SK-N-SH (cell line): ENCODE results near the gene DACH1.

Source experiments
- CTCF ChIP-seq: fragments of 200-600 bp; sonication (generic); IDR thresholded peaks from 2 replicates; pipeline ENCODE4 v1.6.1; 2017; ENCODE audit warnings: antibody characterized with exemption, mild to moderate bottlenecking, moderate library complexity
- EP300 ChIP-seq, 2 experiments: IDR thresholded peaks; 2 replicates each; pipeline versions ENCODE4 v1.4.0 to v1.6.1; 2012; ENCODE audit warnings: borderline replicate concordance in 1 of 2, low read depth in 1 of 2, low read length in 1 of 2
- MAX ChIP-seq: IDR thresholded peaks from 2 replicates; pipeline ENCODE4 v1.4.0; 2012; ENCODE audit warnings: low read depth
- PBX3 ChIP-seq: IDR thresholded peaks from 2 replicates; pipeline ENCODE4; 2012
- POLR2AphosphoS5 ChIP-seq: IDR thresholded peaks from 2 replicates; pipeline ENCODE4 v1.6.1; 2012; ENCODE audit warnings: low read depth, low read length
- RFX5 ChIP-seq: IDR thresholded peaks from 2 replicates; pipeline ENCODE4 v1.6.1; 2012; ENCODE audit warnings: mild to moderate bottlenecking, improper control_type of control experiment, low read length
- SIN3A ChIP-seq: IDR thresholded peaks from 2 replicates; pipeline ENCODE4 v1.6.1; 2012; ENCODE audit warnings: low read depth, mild to moderate bottlenecking, low read length, moderate library complexity, borderline replicate concordance

- TF ChIP-seq CTCF, result no peak
- no peak for TF ChIP-seq MAX
- no peak for TF ChIP-seq POLR2AphosphoS5
- no peak for TF ChIP-seq RFX5
- no peak for TF ChIP-seq PBX3
- no peak for TF ChIP-seq SIN3A
- TF ChIP-seq EP300 (IDR thresholded peaks at IDR 0.05; ENCODE audit: borderline replicate concordance in 1 of 2, low read depth in 1 of 2, low read length in 1 of 2), result no peak
Observed at GRCh38 chr13:71491010-71491409, 376.0 kb downstream of the DACH1 start.
